Endodermal cell (in vitro differentiated cells): Measurements from ENCODE around the gene CARD14. TPM values are rescaled to one million over a fixed set of nuclear protein-coding genes. Genes with fewer than 3 reads are reported as not detected.

Source experiments
- DNase-seq: peaks from one replicate; pipeline ENCODE4 v3.0.0-alpha.2; 2017
- H3K27ac ChIP-seq: 2 replicates; pipeline ENCODE4 v1.5.1; 2013; ENCODE audit warnings: mild to moderate bottlenecking, low read depth, low read length, moderate library complexity
- H3K27me3 ChIP-seq: 2 replicates; pipeline ENCODE4 v1.6.1; 2013; ENCODE audit warnings: mild to moderate bottlenecking, low read length, moderate library complexity; ENCODE audit not compliant: insufficient read depth, control insufficient read depth, poor library complexity, severe bottlenecking
- H3K36me3 ChIP-seq: 2 replicates; pipeline ENCODE4 v1.7.0; 2013; ENCODE audit warnings: mild to moderate bottlenecking, low read length, moderate library complexity; ENCODE audit not compliant: control insufficient read depth, insufficient read depth
- H3K4me1 ChIP-seq: one replicate; pipeline ENCODE4 v1.7.0; 2013; ENCODE audit warnings: low read length; ENCODE audit not compliant: control insufficient read depth, insufficient read depth
- H3K4me3 ChIP-seq: 2 replicates; pipeline ENCODE4 v1.5.1; 2013; ENCODE audit warnings: mild to moderate bottlenecking, low read length, moderate library complexity
- H3K9ac ChIP-seq: 2 replicates; pipeline ENCODE4 v1.6.1; 2013; ENCODE audit warnings: mild to moderate bottlenecking, low read length, moderate library complexity; ENCODE audit not compliant: poor library complexity, severe bottlenecking; ENCODE audit errors: extremely low read depth
- H3K9me3 ChIP-seq: 2 replicates; pipeline ENCODE4 v1.6.1; 2013; ENCODE audit warnings: mild to moderate bottlenecking, low read length, moderate library complexity; ENCODE audit not compliant: control insufficient read depth
- H3K27ac Mint-ChIP-seq: 2 replicates; pipeline ENCODE4 v1.8.0; 2020; ENCODE audit warnings: mixed read lengths
- H3K27me3 Mint-ChIP-seq: 2 replicates; pipeline ENCODE4 v1.8.0; 2021; ENCODE audit warnings: mild to moderate bottlenecking, mixed read lengths; ENCODE audit not compliant: insufficient read depth
- H3K36me3 Mint-ChIP-seq: 2 replicates; pipeline ENCODE4 v1.8.0; 2020; ENCODE audit warnings: low read depth, mixed read lengths
- H3K4me1 Mint-ChIP-seq: 2 replicates; pipeline ENCODE4 v1.8.0; 2020; ENCODE audit warnings: mixed read lengths
- H3K4me3 Mint-ChIP-seq: 2 replicates; pipeline ENCODE4 v1.8.0; 2020; ENCODE audit warnings: mild to moderate bottlenecking, moderate library complexity, mixed read lengths
- H3K9me3 Mint-ChIP-seq: 2 replicates; pipeline ENCODE4 v1.8.0; 2020; ENCODE audit warnings: mild to moderate bottlenecking, mixed read lengths
- CTCF ChIP-seq: fragments of 200-600 bp; sonication (generic); conservative IDR thresholded peaks from 2 replicates; pipeline ENCODE4 v1.5.0; 2021; ENCODE audit warnings: antibody characterized with exemption, mild to moderate bottlenecking
- WGBS, 2 experiments: methylation state at CpG; one replicate each; pipeline versions ENCODE4 v1.1.5 to v1.1.7; 2013; ENCODE audit warnings: missing lambda C conversion rate in 2 of 2, mixed read lengths in 1 of 2; ENCODE audit not compliant: insufficient coverage in 1 of 2, insufficient read length in 1 of 2; 5-methylcytosine and 5-hydroxymethylcytosine counted together
- total RNA-seq, 2 donors: library from RNA; stranded (reverse); fragmentation: NEBNext Ultra II Directional in 1 of 2; extraction: Animal tissue kit (Norgen Biotek cat#: 25700) in 1 of 2; gene quantifications; 2 replicates in 1 of 2; 3 replicates in 1 of 2; pipeline ENCODE4 v1.2.1, GENCODE V29; 2021

The CARD14 gene
- total RNA-seq, 2 donors from 2014 or later: 0.31 TPM; not detected in 1

- Histone ChIP-seq H3K27me3 (no peaks in the 10 kb centered on the region), H3K4me3 (no peak overlapping the region), H3K36me3 (peaks cover 46% of the 10 kb centered on the region), H3K9me3 (no peaks in the 10 kb centered on the region), H3K4me1 (no peaks in the 10 kb centered on the region), H3K9ac (no peak overlapping the region), H3K27ac (no peak overlapping the region)
- no peak for TF ChIP-seq CTCF
- no peak overlapping the region for H3K4me3 Mint-ChIP-seq
- no peaks in the 10 kb centered on the region for H3K9me3 Mint-ChIP-seq
- no peak for DNase-seq
- H3K4me1 Mint-ChIP-seq: no peaks in the 10 kb centered on the region
- H3K36me3 Mint-ChIP-seq: peaks cover 50% of the 10 kb centered on the region
- no peak overlapping the region for H3K27ac Mint-ChIP-seq
- WGBS, 2 experiments: 95 to 96% methylated on average over 17 to 27 of the region's 27 CpGs
- no peaks in the 10 kb centered on the region for H3K27me3 Mint-ChIP-seq
Observed at GRCh38 chr17:80245566-80246265, 75.9 kb downstream of the CARD14 start.

GRCh38 chr17:80246266-80246681 lies 76.4 kb downstream of the CARD14 start:
- Mint-ChIP-seq H3K36me3 (peaks cover 48% of the 10 kb centered on the region), H3K4me3 (no peak overlapping the region), H3K9me3 (no peaks in the 10 kb centered on the region), H3K4me1 (no peaks in the 10 kb centered on the region), H3K27ac (no peak overlapping the region), H3K27me3 (no peaks in the 10 kb centered on the region)
- Histone ChIP-seq H3K4me1 (no peaks in the 10 kb centered on the region), H3K27ac (peak overlapping the region; percentile 32), H3K9me3 (no peaks in the 10 kb centered on the region), H3K36me3 (peaks cover 41% of the 10 kb centered on the region), H3K9ac (no peak overlapping the region), H3K27me3 (no peaks in the 10 kb centered on the region), H3K4me3 (no peak overlapping the region)
- DNase-seq: no peak
- WGBS, 2 experiments: 96 to 98% methylated on average over 15 to 19 of the region's 19 CpGs
- no peak for TF ChIP-seq CTCF

- Histone ChIP-seq H3K4me1 (no peaks in the 10 kb centered on the region), H3K9ac (no peak overlapping the region), H3K9me3 (no peaks in the 10 kb centered on the region), H3K4me3 (no peak overlapping the region), H3K36me3 (peaks cover 36% of the 10 kb centered on the region), H3K27ac (no peak overlapping the region), H3K27me3 (no peaks in the 10 kb centered on the region)
- DNase-seq: no peak
- Mint-ChIP-seq H3K27me3 (no peaks in the 10 kb centered on the region), H3K4me1 (no peaks in the 10 kb centered on the region), H3K36me3 (peaks cover 44% of the 10 kb centered on the region), H3K4me3 (no peak overlapping the region), H3K27ac (no peak overlapping the region), H3K9me3 (no peaks in the 10 kb centered on the region)
- WGBS, 2 experiments: 93% methylated on average over 6 of the region's 8 CpGs; no CpG with 5 or more reads in 1 of the 2 experiments
- no peak for TF ChIP-seq CTCF
Observed at GRCh38 chr17:80246726-80247125, 76.9 kb downstream of the CARD14 start.
